Keratinocyte (primary cell): ENCODE results near the gene TMEM37. TPM values are rescaled to one million over a fixed set of nuclear protein-coding genes. Genes with fewer than 3 reads are reported as not detected.

Source experiments
- DNase-seq: peaks from one replicate; pipeline ENCODE4 v3.0.0-alpha.2; 2011; ENCODE audit warnings: low read depth, missing footprints, low spot score
- FAIRE-seq: peaks from 2 replicates; lab custom pipeline; 2011; peaks lifted over from hg19 to GRCh38; lab: Jason Lieb, UNC
- H2AFZ ChIP-seq: 2 replicates; pipeline ENCODE4 v1.6.0; 2012; ENCODE audit warnings: low read length, control low read depth, inconsistent platforms; ENCODE audit not compliant: control insufficient read depth
- H3K27ac ChIP-seq: 2 replicates; pipeline ENCODE4 v1.5.1; 2011; ENCODE audit warnings: low read length; ENCODE audit not compliant: control insufficient read depth, insufficient read depth
- H3K27me3 ChIP-seq: 3 replicates; pipeline ENCODE4 v1.6.0; 2011; ENCODE audit warnings: low read length; ENCODE audit not compliant: control insufficient read depth, insufficient read depth; ENCODE audit errors: extremely low read depth
- H3K36me3 ChIP-seq, 2 experiments: 2 replicates in 1 of 2; 3 replicates in 1 of 2; pipeline ENCODE4 v1.5.1; 2011; ENCODE audit warnings: low read length in 2 of 2, mild to moderate bottlenecking in 1 of 2; ENCODE audit not compliant: control insufficient read depth in 2 of 2, insufficient read depth in 2 of 2; ENCODE audit errors: extremely low read depth in 1 of 2
- H3K4me1 ChIP-seq: 3 replicates; pipeline ENCODE4 v1.5.1; 2011; ENCODE audit warnings: low read length; ENCODE audit not compliant: control insufficient read depth, insufficient read depth; ENCODE audit errors: extremely low read depth
- H3K4me2 ChIP-seq: 3 replicates; pipeline ENCODE4 v1.6.0; 2011; ENCODE audit warnings: low read depth, low read length; ENCODE audit not compliant: control insufficient read depth, insufficient read depth; ENCODE audit errors: extremely low read depth
- H3K4me3 ChIP-seq, 3 experiments: fragments of 200-600 bp in 1 of 3; sonication (generic) in 1 of 3; 2 replicates in 2 of 3; 3 replicates in 1 of 3; pipeline ENCODE4 v1.5.1; 2011 to 2016; ENCODE audit warnings: low read length in 3 of 3, mild to moderate bottlenecking in 3 of 3, control low read depth in 2 of 3, inconsistent platforms in 1 of 3, low read depth in 1 of 3, mixed read lengths in 1 of 3, mixed run types in 1 of 3, moderate library complexity in 1 of 3; ENCODE audit not compliant: control insufficient read depth in 2 of 3, insufficient read depth in 2 of 3; ENCODE audit errors: extremely low read depth in 1 of 3
- H3K79me2 ChIP-seq: 2 replicates; pipeline ENCODE4 v1.6.0; 2012; ENCODE audit warnings: low read length; ENCODE audit not compliant: control insufficient read depth, insufficient read depth
- H3K9ac ChIP-seq: 3 replicates; pipeline ENCODE4 v1.6.0; 2011; ENCODE audit warnings: low read length; ENCODE audit not compliant: control insufficient read depth, insufficient read depth; ENCODE audit errors: extremely low read depth
- H3K9me1 ChIP-seq: 3 replicates; pipeline ENCODE4 v1.6.0; 2011; ENCODE audit warnings: low read length; ENCODE audit not compliant: control insufficient read depth, insufficient read depth; ENCODE audit errors: extremely low read depth
- H3K9me3 ChIP-seq: 2 replicates; pipeline ENCODE4 v1.5.1; 2012; ENCODE audit warnings: low read depth, low read length; ENCODE audit not compliant: control insufficient read depth
- H4K20me1 ChIP-seq: 3 replicates; pipeline ENCODE4 v1.6.0; 2011; ENCODE audit warnings: low read length; ENCODE audit not compliant: control insufficient read depth, insufficient read depth; ENCODE audit errors: extremely low read depth
- CTCF ChIP-seq, 3 experiments: IDR thresholded peaks in 1 of 3; conservative IDR thresholded peaks in 1 of 3; optimal IDR thresholded peaks in 1 of 3; 2 replicates in 2 of 3; 3 replicates in 1 of 3; pipeline versions ENCODE3 to v1.5.1; 2011; ENCODE audit warnings: low read length in 3 of 3, mild to moderate bottlenecking in 3 of 3, moderate library complexity in 2 of 3, control low read depth in 1 of 3, inconsistent platforms in 1 of 3; ENCODE audit not compliant: insufficient read depth in 2 of 3; ENCODE audit errors: extremely low read depth in 1 of 3
- EZH2 ChIP-seq: IDR thresholded peaks from one replicate; pipeline ENCODE4 v1.6.1; 2012; ENCODE audit warnings: inconsistent platforms, mild to moderate bottlenecking, low read length, moderate library complexity
- dilution Hi-C: fragments of 300-500 bp; cut with MboI; formaldehyde crosslinking; loops from one replicate; pipeline ENCODE4 v1.7.0; 2020; ENCODE audit warnings: low sequenced_read_pairs; ENCODE audit not compliant: extremely low pct_ligation_motif_present
- polyA plus RNA-seq, 5 experiments: library from polyadenylated mRNA; depleted of rRNA in 3 of 5; stranded (reverse) in 3 of 5; stranded (forward) in 1 of 5; unstranded in 1 of 5; fragments of >200 nt; gene quantifications; 1 replicate in 1 of 5; 2 replicates in 3 of 5; 3 replicates in 1 of 5; pipeline versions ENCODE4 v1.2.1 to v1.2.3, GENCODE V29; 2011 to 2012; ENCODE audit warnings: missing spikeins in 2 of 5, low read depth in 1 of 5, low replicate concordance in 1 of 5

Gene TMEM37
- polyA plus RNA-seq, 1 donor (not counting 4 experiments of a cell fraction or from before 2014, with no cell fraction given), result 0.18 TPM

DNA sequence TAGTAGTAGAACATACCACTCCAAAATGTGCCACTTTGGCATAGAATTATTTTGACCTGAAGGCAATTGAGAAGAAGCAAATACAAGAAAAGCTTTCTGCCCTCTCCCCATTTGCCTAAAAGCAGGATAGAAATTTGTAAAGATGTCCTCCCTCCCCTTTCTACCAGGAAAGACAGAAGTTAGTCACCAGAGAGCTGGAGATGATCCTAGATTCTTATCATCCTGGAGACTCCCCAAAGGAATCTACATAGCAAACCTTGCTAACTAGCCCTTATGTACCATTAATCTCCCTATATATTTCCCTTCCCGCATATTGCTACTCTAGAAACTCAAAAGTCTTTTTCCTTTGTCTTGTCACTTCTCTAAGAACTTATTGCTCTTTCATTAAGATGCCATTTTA lies 12.6 kb upstream of the TMEM37 start:
- no peak overlapping the region for H3K9ac ChIP-seq
- H3K9me1 ChIP-seq, result no peaks in the 10 kb centered on the region
- no peaks in the 10 kb centered on the region for H3K36me3 ChIP-seq
- peaks cover 5% of the 10 kb centered on the region for H3K4me1 ChIP-seq
- DNase-seq (no peak), FAIRE-seq (no peak)
- TF ChIP-seq CTCF (optimal IDR thresholded peaks at IDR 0.05 in 1 of 3, IDR thresholded peaks at IDR 0.05 in 1 of 3, conservative IDR thresholded peaks at IDR 0.05 in 1 of 3; ENCODE audit: extremely low read depth in 1 of 3, insufficient read depth in 2 of 3, low read length in 3 of 3), result no peak
- no peak for TF ChIP-seq EZH2
- H3K79me2 ChIP-seq, result no peaks in the 10 kb centered on the region
- no peaks in the 10 kb centered on the region for H4K20me1 ChIP-seq
- no peaks in the 10 kb centered on the region for H3K27me3 ChIP-seq
- no peak overlapping the region for H2AFZ ChIP-seq
- H3K4me3 ChIP-seq, result no peak overlapping the region
- dilution Hi-C loops, result no loop called here
- H3K9me3 ChIP-seq, result peaks cover 3% of the 10 kb centered on the region
- H3K27ac ChIP-seq, result no peak overlapping the region
- no peak overlapping the region for H3K4me2 ChIP-seq

DNA sequence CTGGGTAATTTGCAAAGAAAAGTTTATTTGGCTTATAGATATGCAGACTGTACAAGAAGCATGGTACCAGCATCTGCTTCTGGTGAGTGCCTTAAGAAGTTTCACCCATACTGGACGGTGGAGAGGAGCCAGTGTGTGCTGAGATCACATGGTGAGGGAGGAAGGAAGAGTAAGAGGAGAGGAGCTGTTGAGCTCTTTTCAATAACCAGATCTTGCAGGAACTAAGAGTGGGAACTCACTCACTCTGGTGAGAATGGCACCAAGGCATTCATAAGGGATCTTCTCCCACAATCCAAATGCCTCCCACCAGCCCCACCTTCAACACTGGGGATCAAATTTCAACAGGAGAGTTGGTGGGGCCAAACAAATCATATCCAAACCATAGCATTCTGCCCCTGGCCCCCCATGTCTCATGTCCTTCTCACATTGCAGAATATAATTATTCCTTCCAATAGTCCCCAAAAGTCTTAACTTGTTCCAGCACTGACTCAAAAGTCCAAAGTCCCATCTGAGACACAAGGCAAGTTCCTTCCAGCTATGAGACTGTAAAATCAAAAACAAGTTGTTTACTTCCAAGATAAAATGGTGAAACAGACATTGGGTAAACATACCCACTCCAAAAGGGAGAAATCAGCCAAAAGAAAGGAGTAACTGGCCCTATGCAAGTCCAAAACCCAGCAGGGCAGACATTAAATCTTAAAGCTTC lies 11.7 kb upstream of the TMEM37 start:
- Histone ChIP-seq H3K27me3 (no peaks in the 10 kb centered on the region), H3K4me3 (no peak overlapping the region), H3K9ac (no peak overlapping the region), H3K27ac (no peak overlapping the region), H3K9me1 (no peaks in the 10 kb centered on the region), H3K79me2 (no peaks in the 10 kb centered on the region), H3K36me3 (no peaks in the 10 kb centered on the region), H4K20me1 (no peaks in the 10 kb centered on the region), H3K9me3 (peaks cover 3% of the 10 kb centered on the region), H3K4me1 (peaks cover 5% of the 10 kb centered on the region), H2AFZ (no peak overlapping the region), H3K4me2 (no peak overlapping the region)
- TF ChIP-seq EZH2 (no peak), CTCF (optimal IDR thresholded peaks at IDR 0.05 in 1 of 3, IDR thresholded peaks at IDR 0.05 in 1 of 3, conservative IDR thresholded peaks at IDR 0.05 in 1 of 3; ENCODE audit: extremely low read depth in 1 of 3, insufficient read depth in 2 of 3, low read length in 3 of 3) (no peak)
- DNase-seq (no peak), FAIRE-seq (no peak)
- dilution Hi-C loops, result no loop called here
